Measurements from ENCODE around the gene FUT4. TPM values are rescaled to one million over a fixed set of nuclear protein-coding genes. Genes with fewer than 3 reads are reported as not detected.

Gene FUT4
- total RNA-seq, 1 experiment from 2014 or later: 7.7 TPM

- TF ChIP-seq RELA (CRISPR knock-in tag; IDR thresholded peaks at IDR 0.05; ENCODE audit: borderline replicate concordance) (no peak), TP53 (CRISPR knock-in tag; IDR thresholded peaks at IDR 0.05) (no peak), STAT6 (CRISPR knock-in tag; conservative IDR thresholded peaks at IDR 0.05; ENCODE audit: low read depth) (no peak)
- POLR2A ChIA-PET: no interaction called here
- Mint-ChIP-seq H3K27ac (no peak overlapping the region), H3K4me1 (no peaks in the 10 kb centered on the region), H3K36me3 (no peaks in the 10 kb centered on the region), H3K4me3 (no peak overlapping the region), H3K27me3 (ENCODE audit: low read depth) (peaks cover 9% of the 10 kb centered on the region; the same call in 1 of the 2 replicates), H3K9me3 (no peaks in the 10 kb centered on the region)
- CTCF ChIA-PET: interaction anchor here (1.1 kb wide), 1 partner anchor 67 kb away, joined by 6 read pairs; no protein-coding TSS in a partner anchor
- DNase-seq (ENCODE audit: low spot score) (no peak), ATAC-seq (no peak)
These were observed 44.7 kb downstream of the FUT4 start for GRCh38 chr11:94588366-94588942.

- Mint-ChIP-seq H3K4me3 (no peak overlapping the region), H3K27ac (no peak overlapping the region), H3K27me3 (ENCODE audit: low read depth) (peaks cover 4% of the 10 kb centered on the region; the same call in 1 of the 2 replicates), H3K4me1 (no peaks in the 10 kb centered on the region), H3K36me3 (no peaks in the 10 kb centered on the region), H3K9me3 (no peaks in the 10 kb centered on the region)
- POLR2A ChIA-PET: no interaction called here
- DNase-seq (ENCODE audit: low spot score) (no peak), ATAC-seq (no peak)
- TF ChIP-seq ZNF219 (CRISPR knock-in tag; IDR thresholded peaks at IDR 0.05; ENCODE audit: borderline replicate concordance): no peak
- no peak for TF ChIP-seq ZBTB43 (CRISPR knock-in tag; IDR thresholded peaks at IDR 0.05)
- no peak for TF ChIP-seq CBFB (CRISPR knock-in tag; IDR thresholded peaks at IDR 0.05; ENCODE audit: low read depth)
- no peak for TF ChIP-seq NR1H2 (CRISPR knock-in tag; IDR thresholded peaks at IDR 0.05)
- no peak for TF ChIP-seq ZNF512 (CRISPR knock-in tag; IDR thresholded peaks at IDR 0.05; ENCODE audit: borderline replicate concordance)
- no peak for TF ChIP-seq ELF4 (CRISPR knock-in tag; IDR thresholded peaks at IDR 0.05; ENCODE audit: low read depth)
- TF ChIP-seq CDX4 (CRISPR knock-in tag; IDR thresholded peaks at IDR 0.05; ENCODE audit: borderline replicate concordance): no peak
- TF ChIP-seq NR2C2 (CRISPR knock-in tag; IDR thresholded peaks at IDR 0.05): no peak
- no peak for TF ChIP-seq ETV6 (CRISPR knock-in tag; IDR thresholded peaks at IDR 0.05)
- no peak for TF ChIP-seq ATF3 (CRISPR knock-in tag; conservative IDR thresholded peaks at IDR 0.05)
- no peak for TF ChIP-seq EMX1 (CRISPR knock-in tag; IDR thresholded peaks at IDR 0.05)
- CTCF ChIA-PET: no interaction called here
These were observed 46.8 kb downstream of the FUT4 start for GRCh38 chr11:94590352-94591041.

GRCh38 chr11:94593030-94593429 lies 49.3 kb downstream of the FUT4 start:
- ATAC-seq (no peak), DNase-seq (ENCODE audit: low spot score) (no peak)
- H3K36me3 Mint-ChIP-seq: no peaks in the 10 kb centered on the region
- TF ChIP-seq RORB (CRISPR knock-in tag; IDR thresholded peaks at IDR 0.05) (no peak), NR1H2 (CRISPR knock-in tag; IDR thresholded peaks at IDR 0.05) (no peak), ARID4B (CRISPR knock-in tag; IDR thresholded peaks at IDR 0.05; ENCODE audit: borderline replicate concordance) (no peak)
- no peaks in the 10 kb centered on the region for H3K4me1 Mint-ChIP-seq
- no peak overlapping the region for H3K4me3 Mint-ChIP-seq
- H3K27ac Mint-ChIP-seq: no peak overlapping the region
- H3K27me3 Mint-ChIP-seq (ENCODE audit: low read depth): peaks cover 4% of the 10 kb centered on the region; the same call in 1 of the 2 replicates
- H3K9me3 Mint-ChIP-seq: no peaks in the 10 kb centered on the region
- ChIA-PET POLR2A (no interaction called here), CTCF (no interaction called here)

Measured in WTC11 (cell line).